DOHH2 (cell line): ENCODE results near the gene RNF149.
A peak's percentile ranks its signal among the peaks of the same experiment; 100 is the strongest.

ENCODE experiments used
- H3F3A ChIP-seq: fragments of 200-600 bp; sonication (generic), shearing (Covaris generic); 2 replicates; pipeline ENCODE4 v1.6.0; 2016; ENCODE audit warnings: antibody characterized with exemption, mild to moderate bottlenecking; ENCODE audit not compliant: control insufficient read depth, insufficient read depth
- H3K27ac ChIP-seq: fragments of 200-600 bp; sonication (generic); 2 replicates; pipeline ENCODE4 v1.5.1; 2014; ENCODE audit warnings: low read depth, mild to moderate bottlenecking, low read length, moderate library complexity
- H3K27me3 ChIP-seq: fragments of 200-600 bp; sonication (generic); 2 replicates; pipeline ENCODE4 v1.6.1; 2014; ENCODE audit warnings: mild to moderate bottlenecking, low read length, mixed read lengths; ENCODE audit not compliant: control insufficient read depth
- H3K36me3 ChIP-seq: fragments of 200-600 bp; sonication (generic); 2 replicates; pipeline ENCODE4 v1.6.1; 2014; ENCODE audit warnings: mild to moderate bottlenecking, low read length, moderate library complexity, mixed read lengths; ENCODE audit not compliant: control insufficient read depth
- H3K4me1 ChIP-seq: fragments of 200-600 bp; sonication (generic); 2 replicates; pipeline ENCODE4 v1.6.1; 2014; ENCODE audit warnings: mild to moderate bottlenecking, low read length, mixed read lengths; ENCODE audit not compliant: control insufficient read depth
- H3K4me2 ChIP-seq: fragments of 200-600 bp; sonication (generic); 2 replicates; pipeline ENCODE4 v1.6.0; 2014; ENCODE audit warnings: mild to moderate bottlenecking, low read length, moderate library complexity
- H3K4me3 ChIP-seq: fragments of 200-600 bp; sonication (generic); 2 replicates; pipeline ENCODE4 v1.5.1; 2014; ENCODE audit warnings: mild to moderate bottlenecking, low read length, mixed read lengths
- H3K79me2 ChIP-seq: fragments of 200-600 bp; sonication (generic); 2 replicates; pipeline ENCODE4 v1.6.1; 2014; ENCODE audit warnings: mild to moderate bottlenecking, low read length, mixed read lengths; ENCODE audit not compliant: control insufficient read depth
- H3K9me2 ChIP-seq: fragments of 200-600 bp; sonication (generic); replicated peaks from 2 replicates; pipeline ENCODE4 v1.6.1; 2014; ENCODE audit warnings: mild to moderate bottlenecking, low read length, mixed read lengths; ENCODE audit not compliant: control insufficient read depth
- H3K9me3 ChIP-seq: fragments of 200-600 bp; sonication (generic); 2 replicates; pipeline ENCODE4 v1.6.1; 2014; ENCODE audit warnings: antibody characterized with exemption, low read length, mixed read lengths; ENCODE audit not compliant: control insufficient read depth, insufficient read depth
- H4K20me1 ChIP-seq: fragments of 200-600 bp; sonication (generic); 2 replicates; pipeline ENCODE4 v1.6.0; 2014; ENCODE audit warnings: low read depth, mild to moderate bottlenecking, antibody characterized with exemption, low read length, moderate library complexity; ENCODE audit not compliant: control insufficient read depth, insufficient read depth
- CTCF ChIP-seq: fragments of 200-600 bp; sonication (generic); IDR thresholded peaks from one replicate; pipeline ENCODE4 v1.5.1; 2014; ENCODE audit warnings: antibody characterized with exemption, mild to moderate bottlenecking, low read depth, low read length; ENCODE audit not compliant: poor library complexity, severe bottlenecking
- EZH2phosphoT487 ChIP-seq: fragments of 200-600 bp; sonication (generic); IDR thresholded peaks from 2 replicates; pipeline ENCODE4 v1.6.1; 2017; ENCODE audit warnings: borderline replicate concordance, mild to moderate bottlenecking, antibody characterized with exemption, low read length, moderate library complexity, mixed read lengths

RNF149 gene

GRCh38 chr2:101308432-101309210, at the start of gene RNF149:
TSS of gene RNF149 (minus strand) at chr2:101308701. CDS start at chr2:101308588, 113 bp downstream.
- TF ChIP-seq CTCF (peak; percentile 8), EZH2phosphoT487 (no peak)
- H3K27ac ChIP-seq = peak within 1 kb of the TSS; percentile 36
- H4K20me1 ChIP-seq = no peaks in the 10 kb centered on the region; the same call in 1 of the 2 replicates
- H3K27me3 ChIP-seq = no peaks in the 10 kb centered on the region
- peaks cover 2% of the 10 kb centered on the region; the same call in 1 of the 2 replicates for H3K36me3 ChIP-seq
- peak within 1 kb of the TSS; percentile 93 for H3K4me3 ChIP-seq
- H3K9me2 ChIP-seq = no peaks in the 10 kb centered on the region
- peaks cover 44% of the 10 kb centered on the region for H3K4me1 ChIP-seq
- H3K9me3 ChIP-seq = no peaks in the 10 kb centered on the region
- no peaks in the 10 kb centered on the region for H3F3A ChIP-seq
- peak within 1 kb of the TSS; percentile 77 for H3K4me2 ChIP-seq
- H3K79me2 ChIP-seq = peaks cover 43% of the 10 kb centered on the region

GRCh38 chr2:101357376-101357775, 48.9 kb upstream of the RNF149 start:
- Histone ChIP-seq H4K20me1 (no peaks in the 10 kb centered on the region), H3K79me2 (no peaks in the 10 kb centered on the region), H3K9me2 (no peaks in the 10 kb centered on the region), H3K36me3 (no peaks in the 10 kb centered on the region), H3K27ac (no peak overlapping the region), H3K4me3 (no peak overlapping the region), H3F3A (no peaks in the 10 kb centered on the region), H3K4me2 (no peak overlapping the region), H3K9me3 (no peaks in the 10 kb centered on the region), H3K4me1 (no peaks in the 10 kb centered on the region), H3K27me3 (peaks cover 12% of the 10 kb centered on the region)
- TF ChIP-seq CTCF = no peak
- TF ChIP-seq EZH2phosphoT487 = no peak

GRCh38 chr2:101356521-101356920, 48.0 kb upstream of the RNF149 start:
- Histone ChIP-seq H3K4me1 (no peaks in the 10 kb centered on the region), H3K36me3 (no peaks in the 10 kb centered on the region), H4K20me1 (no peaks in the 10 kb centered on the region)

More at GRCh38 chr2:101356521-101356920, 48.0 kb upstream of the RNF149 start:
- Histone ChIP-seq H3K27me3 (peaks cover 9% of the 10 kb centered on the region), H3K4me2 (no peak overlapping the region), H3K79me2 (no peaks in the 10 kb centered on the region), H3K9me3 (no peaks in the 10 kb centered on the region), H3K9me2 (no peaks in the 10 kb centered on the region), H3F3A (no peaks in the 10 kb centered on the region), H3K4me3 (no peak overlapping the region), H3K27ac (no peak overlapping the region)
- TF ChIP-seq EZH2phosphoT487 (no peak), CTCF (no peak)
